Hematopoietic multipotent progenitor cell treated with erythropoietin and hydrocortisone succinate and interleukin-3 and kit ligand, for 8 days (in vitro differentiated cells): ENCODE measurements around the gene ATP2B2.

ENCODE experiments used
- DNase-seq: peaks from one replicate; pipeline ENCODE4 v3.0.0-alpha.2; 2015

Gene ATP2B2

DNA sequence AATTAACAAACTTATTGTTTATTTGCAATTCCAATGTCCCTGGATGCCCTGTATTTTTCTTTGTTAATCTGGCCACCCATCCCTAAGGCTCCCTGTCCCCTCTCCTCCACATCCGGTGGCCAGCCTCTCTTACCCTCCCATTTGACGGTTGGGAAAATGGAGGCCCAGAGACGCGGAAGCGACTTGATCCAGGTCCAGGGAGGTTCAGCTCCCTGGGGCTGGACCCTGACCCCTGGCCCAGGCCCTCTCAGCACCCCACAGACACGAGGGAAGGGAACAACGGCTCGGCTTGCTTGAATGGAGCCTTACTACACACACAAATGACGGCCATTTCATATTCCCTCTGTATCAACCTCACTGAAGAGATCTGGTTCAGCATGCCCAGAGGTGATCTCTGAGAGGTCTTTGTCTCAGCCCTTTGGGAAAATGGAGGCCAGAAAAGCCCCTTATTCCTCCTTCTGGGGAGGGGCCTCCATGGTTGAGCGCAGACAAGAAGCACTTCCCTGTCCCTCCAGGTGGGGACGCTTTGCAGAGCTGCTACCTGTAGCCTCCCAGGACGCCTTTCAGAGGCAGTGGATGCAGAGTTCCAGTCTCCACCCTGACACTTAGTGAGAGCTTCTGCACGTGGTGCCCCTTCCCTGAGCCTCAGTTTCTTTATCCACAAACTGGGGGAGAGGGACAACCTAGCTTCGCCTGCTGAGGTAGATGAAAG is 82.1 kb downstream of the ATP2B2 start:
- no peak for DNase-seq

DNA sequence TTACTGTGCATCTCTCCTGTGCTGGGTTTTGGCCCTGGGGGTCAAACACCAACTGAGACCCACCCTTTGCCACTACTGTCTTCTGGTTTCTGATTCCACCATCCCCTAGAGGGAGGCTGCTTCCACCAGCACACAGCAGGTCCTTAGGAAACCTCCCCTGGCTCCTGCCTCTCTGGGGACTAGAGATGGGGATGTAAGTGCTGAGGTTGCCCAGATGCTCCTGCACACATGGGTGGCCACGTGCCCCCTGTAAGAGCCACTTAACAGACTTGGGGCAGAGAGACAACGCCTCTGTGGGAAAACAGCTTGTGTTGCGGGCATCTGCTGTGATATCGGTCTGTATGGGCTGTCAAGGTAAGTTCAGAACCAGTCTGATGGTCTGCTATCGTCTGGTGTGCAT is 83.4 kb downstream of the ATP2B2 start:
- no peak for DNase-seq

DNA sequence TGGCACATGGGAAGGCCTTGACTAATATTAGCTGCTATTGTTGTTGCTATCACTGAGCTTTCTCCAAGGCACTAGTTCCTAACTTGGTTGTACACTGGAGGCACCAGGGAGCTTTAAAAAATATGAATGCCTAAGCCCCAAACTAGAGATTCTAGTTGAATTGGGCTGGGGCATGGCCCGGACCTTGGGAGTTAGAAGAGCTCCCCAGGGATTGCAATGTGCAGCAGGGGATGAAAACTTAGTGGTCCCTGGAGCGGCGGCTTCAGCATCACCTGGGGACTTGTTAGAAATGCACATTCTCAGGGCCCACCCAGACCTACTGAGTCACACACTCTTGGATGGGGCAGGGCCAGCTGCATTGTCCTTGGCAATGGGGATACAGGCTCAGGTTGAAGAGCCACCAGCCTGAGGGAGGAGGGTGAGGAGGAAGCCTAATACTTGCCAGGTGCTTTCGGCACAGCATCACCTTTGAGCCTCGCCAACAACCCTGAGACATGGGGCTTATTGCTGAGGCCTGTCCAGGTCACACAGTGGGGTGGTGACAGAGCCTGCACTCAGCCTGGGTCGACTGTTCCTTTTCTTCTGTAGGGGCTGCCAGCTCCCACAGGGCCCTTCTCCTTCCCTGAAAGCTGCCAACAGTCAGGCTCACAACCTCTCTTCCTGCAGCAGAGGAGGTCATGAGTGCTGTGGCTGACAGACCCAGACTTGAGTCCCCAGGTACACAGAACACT is 84.5 kb downstream of the ATP2B2 start:
- no peak for DNase-seq

DNA sequence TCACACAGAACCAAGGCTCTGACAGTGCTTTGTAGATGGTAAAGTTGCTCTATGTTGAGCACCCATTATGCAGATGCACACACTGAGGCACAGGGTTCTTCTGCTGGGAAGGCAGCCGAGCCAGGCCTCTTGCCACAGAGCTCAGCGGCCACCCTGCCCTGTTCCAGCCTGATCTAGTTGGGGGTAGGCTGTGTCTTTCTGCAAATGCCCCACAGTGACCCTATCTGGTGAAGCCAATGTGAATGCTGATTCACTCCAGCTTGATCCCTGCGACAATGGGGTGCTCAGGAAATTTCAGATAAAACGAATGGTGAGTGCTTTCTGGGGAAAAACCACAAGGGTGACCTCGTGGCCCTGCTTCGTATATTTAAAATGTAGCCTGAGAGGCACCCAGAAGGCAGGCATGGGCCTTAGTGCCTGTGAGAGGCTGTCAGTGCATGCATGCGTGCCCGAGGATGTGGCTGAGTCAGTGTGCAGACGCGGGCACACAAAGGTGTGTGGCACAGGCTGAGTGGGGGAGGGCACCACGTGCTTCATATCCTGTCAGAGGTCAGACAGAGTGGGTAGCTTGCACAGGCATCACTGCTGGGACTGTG is 85.7 kb downstream of the ATP2B2 start:
- peak; percentile 64 for DNase-seq

DNA sequence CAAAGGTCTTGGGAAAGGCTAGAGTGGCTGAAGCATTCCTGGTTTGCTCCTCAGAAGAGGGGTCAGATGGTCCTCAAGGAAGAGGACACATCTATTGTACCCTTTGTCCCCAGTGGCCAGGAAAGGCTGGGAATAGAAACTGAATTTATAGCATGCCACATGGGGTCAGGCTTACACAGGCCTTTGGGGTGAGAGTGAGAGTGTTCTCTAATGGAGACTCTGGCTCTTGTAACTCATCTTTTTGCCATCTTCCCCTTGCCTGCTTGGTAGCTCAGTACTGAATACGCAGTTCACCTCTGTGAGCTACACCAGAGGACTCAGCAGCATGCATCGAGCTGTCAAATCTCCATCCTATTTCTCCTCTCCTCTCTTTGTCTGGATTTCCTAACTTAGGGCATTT is 87.5 kb downstream of the ATP2B2 start:
- peak; percentile 43 for DNase-seq

DNA sequence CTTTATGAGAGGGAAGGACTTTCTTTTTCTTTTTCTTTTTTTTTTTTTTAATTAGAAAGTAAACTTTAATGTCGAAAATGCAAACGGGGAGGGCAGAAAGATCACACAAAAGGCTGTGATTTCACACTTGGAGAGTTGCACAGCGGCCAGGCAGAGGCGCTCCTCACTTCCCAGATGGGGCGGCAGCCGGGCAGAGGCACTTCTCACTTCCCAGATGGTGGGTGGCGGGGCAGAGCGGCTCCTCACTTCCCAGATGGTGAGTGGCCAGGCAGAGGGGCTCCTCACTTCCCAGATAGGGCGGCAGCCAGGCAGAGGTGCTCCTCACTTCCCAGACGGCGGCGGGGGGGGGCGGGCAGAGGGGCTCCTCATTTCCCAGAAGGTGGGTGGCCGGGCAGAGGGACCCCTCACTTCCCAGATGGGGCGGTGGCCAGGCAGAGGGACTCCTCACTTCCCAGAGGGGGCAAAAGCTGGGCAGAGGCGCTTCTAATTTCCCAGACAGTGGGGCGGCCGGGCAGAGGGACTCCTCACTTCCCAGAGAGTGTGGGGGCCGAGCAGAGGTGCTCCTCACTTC is 88.6 kb downstream of the ATP2B2 start:
- no peak for DNase-seq

DNA sequence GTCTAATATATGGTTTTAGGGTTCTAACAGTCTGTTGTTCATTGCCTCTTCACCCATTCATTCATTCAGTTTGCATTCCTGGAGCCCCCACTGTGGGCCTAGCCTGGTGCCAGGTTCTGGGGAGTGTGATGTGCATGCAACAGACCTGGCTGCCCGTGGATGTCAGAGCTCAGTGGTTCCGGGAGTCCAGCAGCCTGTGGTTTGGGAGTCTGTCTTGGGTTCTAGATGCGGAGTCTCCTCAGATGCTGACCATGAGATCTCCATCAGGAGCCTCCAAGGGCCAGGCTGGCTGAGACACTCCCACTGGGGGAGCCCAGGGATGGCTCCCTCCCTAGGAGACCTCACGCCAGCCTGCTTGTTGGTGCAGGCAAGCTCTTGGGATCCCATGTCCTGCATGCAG is 92.3 kb downstream of the ATP2B2 start:
- no peak for DNase-seq

DNA sequence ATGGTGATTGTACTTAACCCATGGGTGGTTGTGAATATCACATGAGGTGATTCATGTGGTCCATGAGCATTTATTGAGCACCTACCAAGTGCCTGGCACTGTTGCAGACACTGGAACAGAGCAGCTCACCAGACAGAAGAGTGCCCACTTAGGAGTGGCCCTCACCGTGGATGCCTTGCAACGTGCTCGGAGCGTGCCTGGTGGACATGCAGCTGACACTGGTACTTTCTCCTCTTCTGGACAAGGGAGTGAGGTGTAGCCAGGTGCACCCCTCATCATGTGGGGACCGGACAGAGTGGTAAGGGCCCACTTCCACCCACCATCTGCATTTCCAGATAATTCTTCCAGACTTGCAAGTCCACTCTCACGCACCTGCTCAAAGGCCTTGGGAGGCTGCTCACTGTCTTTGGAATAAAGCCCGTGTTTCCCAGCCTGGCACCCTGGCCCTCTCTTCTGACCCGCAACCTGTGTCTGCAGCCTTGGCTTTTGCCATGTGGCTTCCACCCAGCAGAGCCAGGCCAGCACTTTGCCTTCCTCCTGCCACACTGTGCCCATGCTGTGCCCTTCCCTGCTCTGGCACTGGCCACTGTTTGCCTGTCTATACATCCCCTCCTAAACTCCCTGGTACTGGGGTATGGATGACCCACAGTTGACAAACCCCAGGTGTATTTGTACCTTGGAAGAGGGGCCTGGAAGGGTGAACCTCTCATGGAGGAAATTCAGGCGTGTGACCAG is 93.6 kb downstream of the ATP2B2 start:
- DNase-seq, result no peak

DNA sequence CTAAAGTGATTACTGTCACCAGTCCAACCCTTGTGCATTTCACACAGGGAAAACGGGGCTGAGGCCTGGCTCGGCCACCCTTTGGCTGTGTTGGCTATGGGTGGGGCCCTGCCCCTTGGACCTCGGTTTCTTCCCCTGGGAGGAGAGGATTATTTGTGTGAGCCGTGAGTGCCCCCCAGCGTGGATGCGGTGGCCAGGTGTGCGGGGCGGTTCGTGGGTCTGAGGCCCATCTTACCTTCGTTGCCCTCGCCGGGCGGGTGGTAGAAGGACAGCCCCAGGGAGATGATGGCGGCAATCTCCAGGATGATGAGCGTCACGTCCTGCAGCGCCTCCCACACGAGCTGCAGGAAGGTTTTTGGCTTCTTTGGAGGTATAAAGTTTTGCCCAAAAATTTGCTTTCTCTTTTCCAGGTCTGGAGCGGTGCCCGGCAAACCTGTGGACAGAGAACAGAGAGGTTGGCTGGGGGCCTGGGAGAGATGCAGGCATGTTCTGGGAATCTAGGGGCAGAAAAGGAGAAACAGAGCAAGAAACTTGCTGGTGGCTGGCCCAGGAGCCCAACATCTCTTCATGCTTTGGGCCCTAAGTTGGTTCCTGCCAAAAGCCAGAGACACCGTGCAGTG is 94.9 kb downstream of the ATP2B2 start:
- DNase-seq, result no peak

DNA sequence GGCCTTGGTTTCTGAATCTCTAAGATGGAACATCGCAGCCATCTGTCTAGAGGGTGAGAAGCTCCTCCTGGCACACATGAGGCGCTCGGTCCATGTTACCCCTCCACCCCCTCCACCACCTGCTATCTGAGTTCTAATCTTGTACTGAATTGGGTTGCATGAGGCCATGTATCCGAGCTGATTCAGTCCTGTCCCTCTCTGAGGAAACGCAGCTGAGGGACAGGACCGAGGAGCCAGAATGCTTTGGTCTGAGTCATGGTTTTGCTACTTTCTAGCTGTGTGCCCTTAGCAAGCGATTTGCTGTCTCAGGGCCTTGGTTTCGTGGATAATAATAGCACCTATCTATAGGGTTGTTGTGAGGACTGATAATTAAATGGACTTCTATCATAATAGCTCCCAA is 96.7 kb downstream of the ATP2B2 start:
- no peak for DNase-seq

DNA sequence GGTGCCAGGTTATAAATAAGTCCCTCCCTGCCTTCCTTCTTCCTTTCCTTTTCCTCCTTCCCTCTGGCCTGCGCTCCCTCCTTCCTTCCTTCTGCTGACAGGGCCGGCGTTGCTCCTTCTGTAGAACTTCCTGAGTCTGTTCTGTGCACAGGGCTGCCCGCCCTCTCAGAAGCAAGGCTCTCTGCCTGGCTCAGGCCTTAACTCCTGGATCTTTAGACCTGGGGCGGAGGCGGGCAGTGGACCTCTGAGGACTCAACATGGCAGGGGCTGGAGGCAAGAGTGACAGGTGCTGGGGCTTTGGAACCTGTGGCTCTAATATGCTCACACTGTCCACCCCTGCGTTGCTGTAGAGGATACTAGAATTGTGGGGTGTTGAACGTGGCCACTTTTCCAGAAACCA is 98.0 kb downstream of the ATP2B2 start:
- DNase-seq, result no peak

DNA sequence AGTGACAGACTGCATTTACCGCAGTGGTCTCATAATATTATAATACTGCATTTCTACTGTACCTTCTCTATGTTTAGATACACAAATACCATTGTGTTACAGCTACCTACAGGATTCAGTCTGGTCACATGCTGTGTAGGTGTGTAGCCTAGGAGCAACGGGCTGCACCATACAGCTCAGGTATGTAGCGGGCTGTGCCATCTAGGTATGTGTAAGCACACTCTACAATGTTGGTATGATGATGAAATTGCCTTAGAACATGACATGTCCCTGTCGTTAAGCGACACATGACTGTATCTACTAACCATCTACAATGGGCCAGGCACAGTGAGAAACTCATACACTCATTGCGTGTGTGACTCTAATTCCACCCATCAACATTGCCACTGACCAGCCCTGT is 99.0 kb downstream of the ATP2B2 start:
- no peak for DNase-seq

DNA sequence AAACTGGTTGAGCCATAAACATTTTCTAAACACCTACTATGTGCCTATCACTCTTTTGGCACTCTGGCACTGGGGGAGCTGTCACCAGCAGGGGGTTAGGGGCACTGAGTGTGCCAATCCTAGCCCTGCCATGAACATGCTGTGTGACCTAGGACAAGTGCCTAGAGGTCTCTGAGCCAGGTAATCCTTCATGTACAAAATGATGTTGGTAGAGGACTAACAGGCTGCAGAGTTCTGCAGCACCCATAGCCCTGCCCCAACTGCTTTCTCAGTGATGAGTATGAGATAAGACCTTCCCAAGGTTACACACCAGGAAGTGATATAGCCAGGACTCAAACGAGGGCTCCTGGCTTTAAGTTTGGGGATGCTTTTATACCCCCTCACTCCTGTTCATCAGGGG is 99.6 kb downstream of the ATP2B2 start:
- DNase-seq, result no peak

DNA sequence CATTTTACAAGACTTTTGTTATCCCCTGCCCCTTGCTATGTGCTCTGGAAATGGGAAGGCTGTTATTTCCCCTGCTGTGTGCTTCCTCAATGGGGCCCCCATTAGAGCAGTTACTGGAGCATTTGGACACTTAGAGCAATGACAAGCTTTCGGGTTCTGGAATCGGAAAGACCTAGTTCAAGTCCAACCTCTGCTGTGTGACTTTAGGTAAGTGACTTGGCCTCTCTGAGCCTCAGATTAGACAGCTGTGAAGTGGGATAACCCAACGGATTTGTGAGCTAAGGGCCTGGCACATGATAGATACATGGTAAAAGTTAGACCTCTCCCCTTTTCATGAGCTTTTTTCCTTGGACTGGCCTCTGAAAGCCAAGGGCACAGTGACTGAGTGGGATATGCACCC is 100.5 kb downstream of the ATP2B2 start:
- no peak for DNase-seq

DNA sequence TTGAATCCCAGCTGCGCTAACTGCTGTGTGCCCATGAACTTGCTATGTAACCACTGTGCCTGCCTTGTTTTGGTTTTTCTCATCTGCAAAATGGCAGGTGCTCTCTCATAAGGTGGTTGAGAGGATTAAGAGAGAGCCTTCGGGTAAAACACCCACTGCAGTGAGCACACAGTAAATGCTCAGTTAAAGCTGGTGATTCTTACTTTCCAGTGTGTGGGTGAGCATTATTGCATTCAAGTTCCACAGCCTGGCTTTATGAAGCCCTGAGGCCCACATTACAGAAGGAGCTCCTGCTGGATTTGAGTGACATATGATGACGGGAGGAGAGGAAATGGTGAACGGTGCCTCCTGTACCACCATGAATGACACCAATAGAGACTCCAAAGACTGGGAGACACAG is 101.0 kb downstream of the ATP2B2 start:
- DNase-seq, result no peak

DNA sequence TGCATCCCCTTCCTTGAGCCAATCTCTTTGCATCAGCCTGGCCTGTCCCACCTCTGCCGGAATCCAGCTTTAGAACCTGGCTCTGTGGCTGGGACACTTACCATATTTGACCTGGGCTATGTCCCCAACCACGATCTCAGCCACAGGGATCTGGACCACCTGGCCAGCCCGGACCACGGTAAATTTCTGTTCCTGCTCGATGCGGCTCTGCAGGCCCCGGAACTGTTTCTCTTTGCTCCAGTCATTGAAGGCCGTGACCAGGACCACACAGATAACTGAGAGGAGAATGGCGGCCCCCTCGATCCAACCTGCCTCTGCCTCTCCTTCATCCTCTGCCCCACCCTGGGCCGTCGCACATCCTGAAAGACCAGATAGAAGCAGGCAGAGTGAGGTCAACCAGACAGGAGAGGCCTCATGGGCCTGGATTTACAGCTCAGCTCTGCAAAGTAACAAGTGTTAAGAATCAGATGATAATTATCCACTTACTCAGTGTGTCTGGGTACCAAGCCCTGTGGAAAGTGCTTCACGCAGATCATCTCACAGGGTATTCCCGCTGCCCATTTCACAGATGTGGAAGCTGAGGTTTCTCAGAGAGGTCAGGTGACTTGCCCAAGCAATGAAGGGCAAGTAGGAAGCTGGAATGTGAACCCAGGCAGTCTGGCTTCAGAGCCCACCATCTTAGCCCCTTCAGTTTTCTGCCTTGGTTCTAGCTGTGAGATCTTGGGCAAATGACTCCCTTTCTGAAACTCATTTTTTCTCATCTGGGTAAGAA is 103.2 kb downstream of the ATP2B2 start:
- no peak for DNase-seq

DNA sequence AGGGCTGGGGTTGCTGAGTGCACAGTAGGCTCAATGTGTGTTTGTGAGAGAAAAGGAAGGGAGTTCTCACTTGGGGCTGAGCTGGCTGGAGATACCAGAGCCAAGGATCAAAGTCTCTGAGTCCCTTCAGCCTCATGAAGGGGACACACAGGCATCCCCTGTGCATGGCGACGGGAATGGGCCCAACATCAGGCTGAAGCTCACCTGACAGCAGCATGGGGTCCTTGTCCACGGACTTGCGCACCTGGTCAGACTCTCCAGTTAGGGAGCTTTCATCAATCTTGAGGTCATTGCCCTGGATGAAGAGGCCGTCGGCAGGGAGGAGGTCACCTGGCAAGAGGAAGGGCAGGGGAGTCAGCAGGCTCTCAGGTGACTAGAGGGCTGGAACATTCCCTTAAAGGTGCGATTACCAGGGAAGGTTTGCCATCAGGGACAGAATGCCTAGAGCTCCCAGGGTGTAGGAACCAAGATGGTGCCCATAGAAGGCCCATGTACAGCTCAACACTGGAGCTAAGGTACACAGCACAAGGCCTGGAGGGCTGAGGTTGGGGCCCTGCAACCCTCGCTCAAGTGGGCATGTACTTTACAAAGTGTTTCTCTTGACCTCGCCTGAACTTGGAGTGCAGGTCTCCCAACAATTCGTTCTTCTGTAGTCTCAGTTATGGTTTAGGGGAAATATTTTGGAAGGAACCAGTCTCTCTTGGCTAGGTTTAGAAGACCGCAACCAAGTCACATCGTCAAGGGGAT is 104.5 kb downstream of the ATP2B2 start:
- DNase-seq, result no peak

DNA sequence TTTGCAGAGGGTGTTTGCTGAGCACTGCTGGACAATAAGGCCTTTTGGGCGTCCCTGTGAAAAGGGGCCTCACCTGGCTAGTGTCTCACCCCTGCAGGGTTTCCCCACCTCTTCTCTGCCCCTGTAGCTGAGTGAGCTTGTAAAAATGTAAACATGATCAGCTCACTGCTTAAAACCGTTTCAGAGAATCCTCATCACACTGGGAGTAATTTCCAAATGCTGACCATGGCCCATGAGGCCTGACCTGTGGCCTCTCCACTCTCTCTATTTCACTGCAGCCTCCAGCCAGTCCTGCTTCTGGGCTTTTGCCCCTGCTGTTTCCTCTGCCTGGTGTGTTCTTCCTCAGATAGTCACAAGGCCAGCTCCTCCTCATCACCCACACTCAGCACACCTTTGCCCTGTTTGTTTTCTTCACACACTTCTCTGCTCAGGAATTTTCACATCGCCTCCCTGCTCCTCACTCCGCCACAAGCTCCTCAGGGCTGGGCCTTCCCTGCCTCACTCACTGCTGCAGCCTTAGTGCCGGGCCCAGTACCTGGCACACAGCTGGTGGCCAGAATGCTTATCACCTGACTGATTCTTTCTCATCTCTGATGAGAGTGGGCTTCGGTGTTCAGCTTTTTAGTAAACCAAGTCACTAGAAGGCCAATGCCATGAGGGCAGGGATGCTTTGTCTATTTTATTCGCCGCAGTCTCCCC is 105.2 kb downstream of the ATP2B2 start:
- DNase-seq, result no peak

DNA sequence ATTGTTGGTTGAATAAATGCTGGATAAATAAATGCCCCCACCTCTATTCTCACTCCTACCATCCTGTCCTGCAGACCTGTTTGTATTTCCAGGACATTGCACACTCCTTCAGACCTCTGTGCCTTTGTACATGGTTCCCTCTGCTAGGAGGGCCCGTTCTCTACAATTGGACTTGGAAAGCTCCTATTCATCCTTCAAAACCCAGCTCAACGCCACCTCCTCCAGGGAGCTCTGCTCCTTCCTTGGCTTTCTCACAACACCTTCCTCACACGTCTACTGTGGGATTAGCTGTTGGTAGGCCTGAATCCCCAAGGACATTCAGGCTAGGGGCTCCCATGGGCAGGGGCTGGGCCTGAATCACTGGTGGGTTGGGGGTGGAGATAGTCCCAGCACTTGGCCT is 105.8 kb downstream of the ATP2B2 start:
- no peak for DNase-seq

DNA sequence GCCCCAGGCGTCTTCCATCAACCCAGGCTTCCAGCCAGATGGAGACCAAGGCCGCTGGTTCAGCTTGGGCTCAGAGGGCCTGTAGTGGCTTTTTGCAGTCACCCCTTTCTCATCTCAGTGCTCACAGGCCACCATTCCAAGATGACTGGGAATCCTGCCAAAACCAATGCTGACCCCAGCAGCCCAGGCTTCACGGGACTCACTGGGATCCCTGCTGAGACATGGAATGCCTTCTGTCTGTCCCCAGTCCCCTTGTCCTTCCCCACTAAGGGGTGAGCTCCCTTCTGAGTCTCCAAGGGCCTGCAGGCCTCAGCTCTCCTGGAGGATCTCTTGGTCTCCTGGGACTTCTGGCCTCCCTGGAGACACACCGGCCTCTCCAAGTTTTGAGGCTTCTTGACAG is 107.0 kb downstream of the ATP2B2 start:
- no peak for DNase-seq

DNA sequence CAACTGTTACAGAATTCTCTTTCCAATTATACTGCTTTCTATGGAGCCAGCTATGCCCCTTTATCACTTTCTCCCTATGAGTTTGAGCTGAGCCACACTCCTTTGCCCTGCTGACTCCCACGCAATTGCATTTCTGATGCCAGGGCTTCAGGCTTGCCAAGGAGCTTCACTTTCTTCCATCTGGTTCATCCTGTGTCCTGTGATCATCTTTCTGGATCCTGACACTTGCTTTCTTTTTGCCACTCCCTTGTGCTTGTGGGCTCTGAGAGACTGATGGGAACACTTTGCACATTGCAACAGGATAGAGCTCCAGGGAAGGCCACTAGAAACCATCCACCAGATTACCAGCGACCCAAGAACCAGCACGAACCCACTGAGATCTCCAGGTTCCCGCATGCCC is 107.5 kb downstream of the ATP2B2 start:
- no peak for DNase-seq
